ENCODE results near the gene RPS14.

Gene RPS14

DNA sequence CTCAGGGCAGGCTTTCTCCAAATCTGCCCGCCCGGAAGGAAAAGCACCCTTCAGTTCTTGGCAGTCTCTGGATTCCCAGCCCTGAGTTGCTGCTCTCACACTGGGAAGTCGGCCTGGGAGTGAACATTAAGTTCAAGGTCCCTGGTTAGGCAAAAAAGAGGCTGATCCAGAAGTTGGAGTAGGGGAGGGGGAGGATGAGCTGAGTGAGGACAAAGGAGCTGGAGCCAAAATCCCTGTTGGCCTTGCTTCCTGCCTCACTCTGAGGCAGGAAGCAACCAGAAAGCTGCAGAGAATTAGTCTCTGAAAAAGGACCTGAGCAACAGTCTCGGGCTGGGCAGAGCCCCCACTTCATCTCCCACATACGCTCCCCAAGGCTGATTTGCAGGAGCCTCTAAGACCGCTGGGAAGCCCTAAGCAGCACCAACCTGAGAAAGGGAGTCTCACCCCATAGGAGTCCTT lies 15.0 kb upstream of the RPS14 start:
- Histone ChIP-seq H3K79me2 (ENCODE audit: control insufficient read depth, insufficient read depth, low read length) (no peaks in the 10 kb centered on the region), H3K9ac (ENCODE audit: low read length) (peak overlapping the region; percentile 43), H3K4me1 (ENCODE audit: control insufficient read depth, low read depth, low read length) (peaks cover 15% of the 10 kb centered on the region), H4K8ac (ENCODE audit: low read depth, low read length) (no peak overlapping the region), H4K5ac (ENCODE audit: low read length) (peak overlapping the region; percentile 68), H3K4me3 (ENCODE audit: low read length) (no peak overlapping the region), H2BK5ac (ENCODE audit: low read length) (peak overlapping the region; percentile 90), H3K27ac (ENCODE audit: low read depth, low read length) (peak overlapping the region; percentile 65), H3K4ac (ENCODE audit: low read depth, low read length) (no peak overlapping the region), H2BK15ac (replicated peaks; ENCODE audit: low read depth) (no peak overlapping the region), H2AK5ac (ENCODE audit: low read length) (no peak overlapping the region), H3K56ac (ENCODE audit: low read length) (peak overlapping the region; percentile 80), H3K36me3 (ENCODE audit: control insufficient read depth, insufficient read depth, low read length) (no peaks in the 10 kb centered on the region), H3K18ac (ENCODE audit: low read length) (peak overlapping the region; percentile 52), H3K79me1 (ENCODE audit: low read length) (no peaks in the 10 kb centered on the region), H3K4me2 (ENCODE audit: low read length) (no peak overlapping the region), H3K23ac (ENCODE audit: low read length) (peak overlapping the region; percentile 29), H3K27me3 (ENCODE audit: insufficient read depth, low read length, poor library complexity) (no peaks in the 10 kb centered on the region), H2BK120ac (ENCODE audit: low read depth, low read length) (peak overlapping the region; percentile 47)
- WGBS (ENCODE audit: extremely low coverage, insufficient coverage, low lambda C conversion rate): no CpG with 5 or more reads among the region's 6 CpGs
- peak; percentile 77 for DNase-seq

DNA sequence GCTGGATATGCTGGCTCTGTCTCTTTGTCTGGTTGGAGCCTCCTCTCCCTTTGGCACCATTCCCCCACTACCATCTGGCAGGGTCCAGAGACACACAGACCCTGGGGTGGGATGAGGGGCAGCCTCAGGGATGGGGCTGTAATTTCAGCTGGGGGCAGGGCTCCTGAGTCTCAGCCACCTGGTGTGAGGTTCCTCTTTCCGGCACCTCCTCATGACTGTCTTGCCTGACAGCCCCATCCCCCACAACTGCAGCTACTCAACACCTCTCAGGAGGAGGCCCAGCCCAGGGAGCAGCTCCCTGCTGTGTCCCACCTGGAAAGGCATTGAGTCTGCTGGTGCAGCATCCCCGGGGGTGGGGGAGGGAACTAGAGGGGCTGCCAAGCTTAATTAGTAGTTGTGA lies 11.7 kb upstream of the RPS14 start:
- Histone ChIP-seq H4K8ac (ENCODE audit: low read depth, low read length) (no peak overlapping the region), H4K5ac (ENCODE audit: low read length) (no peak overlapping the region), H3K23ac (ENCODE audit: low read length) (no peak overlapping the region), H3K18ac (ENCODE audit: low read length) (peak overlapping the region; percentile 62), H3K4ac (ENCODE audit: low read depth, low read length) (peak overlapping the region; percentile 64), H3K4me2 (ENCODE audit: low read length) (no peak overlapping the region), H3K56ac (ENCODE audit: low read length) (peak overlapping the region; percentile 68), H2AK5ac (ENCODE audit: low read length) (no peak overlapping the region), H3K4me1 (ENCODE audit: control insufficient read depth, low read depth, low read length) (peaks cover 17% of the 10 kb centered on the region), H2BK5ac (ENCODE audit: low read length) (peak overlapping the region; percentile 62), H3K79me2 (ENCODE audit: control insufficient read depth, insufficient read depth, low read length) (no peaks in the 10 kb centered on the region), H3K79me1 (ENCODE audit: low read length) (no peaks in the 10 kb centered on the region), H2BK120ac (ENCODE audit: low read depth, low read length) (peak overlapping the region; percentile 47), H3K27ac (ENCODE audit: low read depth, low read length) (peak overlapping the region; percentile 47), H3K27me3 (ENCODE audit: insufficient read depth, low read length, poor library complexity) (no peaks in the 10 kb centered on the region), H2BK15ac (replicated peaks; ENCODE audit: low read depth) (no peak overlapping the region), H3K9ac (ENCODE audit: low read length) (peak overlapping the region; percentile 28), H3K4me3 (ENCODE audit: low read length) (no peak overlapping the region), H3K36me3 (ENCODE audit: control insufficient read depth, insufficient read depth, low read length) (no peaks in the 10 kb centered on the region)
- WGBS (ENCODE audit: extremely low coverage, insufficient coverage, low lambda C conversion rate): no CpG with 5 or more reads among the region's 2 CpGs
- DNase-seq: peak; percentile 47

DNA sequence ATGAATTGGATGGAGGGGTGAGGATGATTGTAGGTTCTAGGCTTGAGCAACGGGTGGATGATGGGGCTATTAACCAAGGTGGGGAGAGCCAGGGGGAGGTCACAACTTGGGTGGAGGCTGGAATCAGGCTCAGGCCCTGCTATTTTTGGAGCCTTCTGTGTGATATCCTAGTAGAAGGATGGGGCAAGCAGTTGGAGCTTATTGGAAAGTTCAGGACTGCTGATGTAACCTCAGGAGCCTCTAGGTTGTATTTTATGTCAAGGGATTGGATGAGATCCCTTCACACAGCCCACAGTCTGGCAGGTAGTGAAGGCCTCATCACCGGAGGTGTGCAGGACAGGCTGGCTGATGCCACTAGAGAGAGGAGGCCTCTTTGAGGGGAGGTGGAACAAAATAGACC lies 11.2 kb upstream of the RPS14 start:
- no peaks in the 10 kb centered on the region for H3K36me3 ChIP-seq (ENCODE audit: control insufficient read depth, insufficient read depth, low read length)
- H3K4me2 ChIP-seq (ENCODE audit: low read length): no peak overlapping the region
- no peaks in the 10 kb centered on the region for H3K27me3 ChIP-seq (ENCODE audit: insufficient read depth, low read length, poor library complexity)
- no peak overlapping the region for H3K4me3 ChIP-seq (ENCODE audit: low read length)
- peak overlapping the region; percentile 64 for H3K4ac ChIP-seq (ENCODE audit: low read depth, low read length)
- no peak overlapping the region for H2BK15ac ChIP-seq (replicated peaks; ENCODE audit: low read depth)
- H4K5ac ChIP-seq (ENCODE audit: low read length): no peak overlapping the region
- H3K79me1 ChIP-seq (ENCODE audit: low read length): no peaks in the 10 kb centered on the region
- peak overlapping the region; percentile 62 for H2BK5ac ChIP-seq (ENCODE audit: low read length)
- H3K27ac ChIP-seq (ENCODE audit: low read depth, low read length): peak overlapping the region; percentile 47
- H3K4me1 ChIP-seq (ENCODE audit: control insufficient read depth, low read depth, low read length): peaks cover 17% of the 10 kb centered on the region
- H4K8ac ChIP-seq (ENCODE audit: low read depth, low read length): no peak overlapping the region
- no peak overlapping the region for H3K23ac ChIP-seq (ENCODE audit: low read length)
- H2AK5ac ChIP-seq (ENCODE audit: low read length): peak overlapping the region; percentile 5
- peak overlapping the region; percentile 47 for H2BK120ac ChIP-seq (ENCODE audit: low read depth, low read length)
- no CpG with 5 or more reads among the region's 2 CpGs for WGBS (ENCODE audit: extremely low coverage, insufficient coverage, low lambda C conversion rate)
- no peaks in the 10 kb centered on the region for H3K79me2 ChIP-seq (ENCODE audit: control insufficient read depth, insufficient read depth, low read length)
- no peak for DNase-seq
- H3K56ac ChIP-seq (ENCODE audit: low read length): peak overlapping the region; percentile 68
- peak overlapping the region; percentile 62 for H3K18ac ChIP-seq (ENCODE audit: low read length)
- H3K9ac ChIP-seq (ENCODE audit: low read length): peak overlapping the region; percentile 28

DNA sequence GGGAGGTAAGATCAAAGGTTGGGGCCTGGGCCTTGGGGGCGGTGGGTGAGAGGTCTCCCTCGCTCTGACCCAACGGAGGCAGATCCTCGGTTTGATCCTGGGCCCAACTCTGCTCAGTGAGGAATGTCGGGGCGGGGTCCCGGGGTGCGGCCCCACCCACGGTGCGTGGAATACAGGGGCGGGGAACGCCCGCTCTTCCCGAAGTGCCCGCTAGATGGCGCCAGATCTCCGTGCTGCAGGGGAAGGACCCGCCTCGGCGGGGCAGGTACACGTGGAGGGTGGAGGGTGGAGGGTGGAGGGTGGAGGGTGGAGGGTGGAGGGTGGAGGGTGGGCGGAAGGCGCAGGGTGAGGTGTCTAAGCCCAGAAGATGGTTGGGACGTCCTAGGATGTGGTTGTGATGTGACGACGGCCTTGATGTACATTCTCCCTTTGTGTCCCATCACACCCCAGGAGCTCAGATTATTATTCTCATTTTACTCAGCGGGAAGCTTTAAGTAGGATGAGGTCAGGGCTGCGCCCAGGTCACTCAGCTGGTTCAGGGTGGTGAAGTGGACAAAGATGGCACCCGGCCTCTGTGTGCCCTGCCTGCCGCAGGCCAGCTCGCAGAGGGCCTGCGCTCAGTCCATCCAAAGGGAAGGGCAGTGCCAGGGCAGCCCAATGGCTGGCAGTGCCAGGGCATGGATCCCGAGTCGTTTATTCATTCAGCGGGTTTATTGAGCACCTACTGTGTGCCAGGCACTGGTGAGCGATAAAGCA lies 9.4 kb upstream of the RPS14 start:
- peak; percentile 75 for DNase-seq

DNA sequence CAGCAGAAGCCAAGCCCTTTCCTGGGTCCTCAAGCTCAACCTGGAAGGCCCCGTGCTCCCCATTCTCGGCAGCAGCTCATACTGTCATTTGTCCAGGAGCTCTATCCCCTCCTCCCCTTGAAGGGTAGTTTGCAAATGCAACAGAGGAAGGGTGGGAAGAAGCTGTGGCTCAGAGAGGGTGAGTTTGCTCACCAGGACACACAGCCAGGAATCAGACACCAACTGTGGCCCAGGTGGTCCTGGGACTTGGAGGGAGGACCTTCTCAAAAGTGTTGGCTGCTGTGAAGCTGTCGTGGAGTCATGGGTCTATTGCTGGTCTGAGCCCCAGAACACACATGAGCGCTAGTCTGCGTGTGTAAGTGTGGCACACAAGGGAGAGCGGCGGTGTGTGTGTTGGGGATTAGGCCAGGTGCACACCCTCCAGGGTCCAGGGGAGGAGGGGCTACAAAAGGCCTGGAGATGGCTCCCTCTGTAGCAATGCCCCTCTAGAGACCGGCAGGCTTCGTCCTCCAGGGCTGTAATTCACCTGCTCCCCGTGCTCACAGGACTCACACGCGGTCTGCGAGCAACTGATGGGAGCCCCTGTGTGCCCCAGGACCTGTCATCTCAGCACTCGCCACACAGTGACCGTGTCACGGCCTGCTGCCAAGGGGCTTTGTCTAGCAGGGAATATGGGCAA lies 8.2 kb upstream of the RPS14 start:
- Histone ChIP-seq H3K27ac (ENCODE audit: low read depth, low read length) (peak overlapping the region; percentile 35), H3K56ac (ENCODE audit: low read length) (peak overlapping the region; percentile 59), H3K27me3 (ENCODE audit: insufficient read depth, low read length, poor library complexity) (no peaks in the 10 kb centered on the region), H3K79me2 (ENCODE audit: control insufficient read depth, insufficient read depth, low read length) (no peaks in the 10 kb centered on the region), H2BK5ac (ENCODE audit: low read length) (peak overlapping the region; percentile 35), H4K5ac (ENCODE audit: low read length) (peak overlapping the region; percentile 36), H3K79me1 (ENCODE audit: low read length) (no peaks in the 10 kb centered on the region), H2BK120ac (ENCODE audit: low read depth, low read length) (no peak overlapping the region), H2AK5ac (ENCODE audit: low read length) (peak overlapping the region; percentile 92), H4K8ac (ENCODE audit: low read depth, low read length) (no peak overlapping the region), H2BK15ac (replicated peaks; ENCODE audit: low read depth) (no peak overlapping the region), H3K4me1 (ENCODE audit: control insufficient read depth, low read depth, low read length) (peaks cover 14% of the 10 kb centered on the region), H3K4me2 (ENCODE audit: low read length) (no peak overlapping the region), H3K18ac (ENCODE audit: low read length) (peak overlapping the region; percentile 9), H3K9ac (ENCODE audit: low read length) (peak overlapping the region; percentile 29), H3K36me3 (ENCODE audit: control insufficient read depth, insufficient read depth, low read length) (no peaks in the 10 kb centered on the region), H3K23ac (ENCODE audit: low read length) (no peak overlapping the region), H3K4me3 (ENCODE audit: low read length) (no peak overlapping the region), H3K4ac (ENCODE audit: low read depth, low read length) (no peak overlapping the region)
- no peak for DNase-seq
- WGBS (ENCODE audit: extremely low coverage, insufficient coverage, low lambda C conversion rate): no CpG with 5 or more reads among the region's 16 CpGs

More for the DNA sequence above, 9.4 kb upstream of the RPS14 start:
- H3K4me1 ChIP-seq (ENCODE audit: control insufficient read depth, low read depth, low read length): peaks cover 14% of the 10 kb centered on the region
- no peak overlapping the region for H3K23ac ChIP-seq (ENCODE audit: low read length)
- H3K27me3 ChIP-seq (ENCODE audit: insufficient read depth, low read length, poor library complexity): no peaks in the 10 kb centered on the region
- no peak overlapping the region for H2BK120ac ChIP-seq (ENCODE audit: low read depth, low read length)
- H3K9ac ChIP-seq (ENCODE audit: low read length): peak overlapping the region; percentile 27
- H3K18ac ChIP-seq (ENCODE audit: low read length): no peak overlapping the region
- H4K5ac ChIP-seq (ENCODE audit: low read length): no peak overlapping the region
- H3K4me2 ChIP-seq (ENCODE audit: low read length): no peak overlapping the region
- H3K27ac ChIP-seq (ENCODE audit: low read depth, low read length): no peak overlapping the region
- no CpG with 5 or more reads among the region's 36 CpGs for WGBS (ENCODE audit: extremely low coverage, insufficient coverage, low lambda C conversion rate)
- no peak overlapping the region for H2BK15ac ChIP-seq (replicated peaks; ENCODE audit: low read depth)
- peak overlapping the region; percentile 5 for H2BK5ac ChIP-seq (ENCODE audit: low read length)
- no peak overlapping the region for H3K4me3 ChIP-seq (ENCODE audit: low read length)
- H4K8ac ChIP-seq (ENCODE audit: low read depth, low read length): no peak overlapping the region
- peak overlapping the region; percentile 34 for H3K56ac ChIP-seq (ENCODE audit: low read length)
- H3K4ac ChIP-seq (ENCODE audit: low read depth, low read length): no peak overlapping the region
- no peaks in the 10 kb centered on the region for H3K79me1 ChIP-seq (ENCODE audit: low read length)
- peak overlapping the region; percentile 66 for H2AK5ac ChIP-seq (ENCODE audit: low read length)
- no peaks in the 10 kb centered on the region for H3K79me2 ChIP-seq (ENCODE audit: control insufficient read depth, insufficient read depth, low read length)
- H3K36me3 ChIP-seq (ENCODE audit: control insufficient read depth, insufficient read depth, low read length): no peaks in the 10 kb centered on the region
